Left renal pelvis (tissue), 4 donors: ENCODE data around the gene TTI1. TPM values are rescaled to one million over a fixed set of nuclear protein-coding genes. Genes with fewer than 3 reads are reported as not detected.
A peak's percentile ranks its signal among the peaks of the same experiment; 100 is the strongest.
"Not testable (repeated sequence)": the region's sequence is repeated elsewhere in the genome, so short reads cannot be mapped to it uniquely, and the experiment has no call there.

Experiments used
- DNase-seq, 4 donors: peaks; one replicate each; pipeline ENCODE4 v3.0.0-alpha.2; 2013; ENCODE audit warnings: low read depth in 4 of 4, low spot score in 3 of 4
- polyA plus RNA-seq, 4 donors: library from polyadenylated mRNA; unstranded; fragments of 120-200 nt; gene quantifications; one replicate each; pipeline ENCODE4 v1.2.1, GENCODE V29; 2013; ENCODE audit not compliant: insufficient read length in 4 of 4

Gene TTI1
- polyA plus RNA-seq, 4 donors: 23.1 to 31.0 (median 27.0) TPM

DNA sequence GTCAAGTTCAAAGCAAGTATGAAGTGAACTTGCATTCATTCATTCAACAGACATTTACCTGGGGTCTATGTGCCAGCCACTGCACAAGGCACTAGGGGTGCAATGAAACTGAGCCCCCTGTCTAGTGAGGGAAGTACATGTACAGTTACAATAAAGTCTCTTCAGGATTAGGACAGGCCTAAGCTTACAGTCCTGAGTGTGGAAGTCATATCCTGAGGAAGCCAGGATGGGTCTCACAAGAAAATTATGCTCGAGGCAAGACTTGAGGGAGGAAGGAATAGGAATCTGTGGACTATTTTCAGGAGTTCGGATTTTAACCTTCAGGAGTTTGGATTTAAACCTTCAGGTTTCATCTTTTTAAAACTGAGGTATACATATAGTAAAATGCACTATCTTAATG is 19.4 kb downstream of the TTI1 start:
- DNase-seq: no peak

DNA sequence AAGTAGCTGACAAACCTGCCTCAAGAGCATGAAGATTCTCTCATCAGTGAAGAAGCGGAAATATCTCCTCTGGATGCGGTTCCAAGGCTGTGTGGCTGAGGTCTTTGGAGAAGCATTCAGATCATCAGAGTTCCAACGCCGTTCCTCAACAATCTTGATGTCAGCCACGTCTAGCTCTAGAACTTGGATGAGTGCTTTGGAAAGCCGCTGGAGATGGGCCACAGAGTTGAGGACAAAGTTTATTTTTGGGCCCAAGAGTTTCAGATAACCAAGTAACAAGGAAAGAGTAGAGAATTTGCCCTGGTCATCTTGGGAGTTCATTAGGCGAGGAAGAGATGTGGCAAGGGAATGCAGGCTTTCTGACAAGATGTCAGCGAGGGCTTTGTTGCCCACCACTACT is 20.9 kb downstream of the TTI1 start:
- no peak for DNase-seq

DNA sequence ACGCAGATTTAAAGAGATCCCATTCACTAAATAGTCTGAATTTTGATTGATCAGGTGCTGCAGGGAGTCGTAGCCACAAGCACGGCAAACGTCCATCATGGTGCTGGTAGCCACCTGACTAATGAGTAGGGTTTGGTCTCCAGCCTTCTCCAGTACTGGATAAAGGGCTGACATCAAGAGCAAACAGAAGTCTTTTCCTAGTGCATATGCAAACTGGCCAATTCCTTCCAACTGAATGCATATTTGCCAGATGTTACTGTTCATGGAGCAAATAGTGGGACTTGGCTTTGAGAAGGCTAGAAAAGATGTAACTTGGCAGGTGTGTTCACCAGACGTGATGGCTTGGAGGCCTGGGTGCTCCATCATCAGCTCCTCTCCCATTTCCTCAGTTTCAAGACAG is 21.6 kb downstream of the TTI1 start:
- no peak for DNase-seq

DNA sequence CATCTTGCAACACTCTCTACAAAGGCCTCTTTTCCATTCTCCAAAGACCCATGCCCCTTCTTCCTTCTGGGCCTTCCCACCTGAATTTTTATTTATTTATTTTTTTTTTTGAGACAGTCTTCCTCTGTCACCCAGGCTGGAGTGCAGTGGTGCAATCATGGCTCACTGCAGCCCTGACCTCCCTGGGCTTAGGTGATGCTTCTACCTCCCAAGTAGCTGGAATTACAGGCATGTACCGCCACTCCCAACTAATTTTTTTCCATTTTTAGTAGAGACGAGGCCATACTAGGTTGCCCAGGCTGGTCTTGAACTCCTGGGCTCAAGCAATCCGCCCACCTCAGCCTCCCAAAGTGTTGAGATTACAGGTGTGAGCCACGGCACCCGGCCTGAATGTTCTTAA is 23.8 kb downstream of the TTI1 start:
- DNase-seq: not testable (repeated sequence)

DNA sequence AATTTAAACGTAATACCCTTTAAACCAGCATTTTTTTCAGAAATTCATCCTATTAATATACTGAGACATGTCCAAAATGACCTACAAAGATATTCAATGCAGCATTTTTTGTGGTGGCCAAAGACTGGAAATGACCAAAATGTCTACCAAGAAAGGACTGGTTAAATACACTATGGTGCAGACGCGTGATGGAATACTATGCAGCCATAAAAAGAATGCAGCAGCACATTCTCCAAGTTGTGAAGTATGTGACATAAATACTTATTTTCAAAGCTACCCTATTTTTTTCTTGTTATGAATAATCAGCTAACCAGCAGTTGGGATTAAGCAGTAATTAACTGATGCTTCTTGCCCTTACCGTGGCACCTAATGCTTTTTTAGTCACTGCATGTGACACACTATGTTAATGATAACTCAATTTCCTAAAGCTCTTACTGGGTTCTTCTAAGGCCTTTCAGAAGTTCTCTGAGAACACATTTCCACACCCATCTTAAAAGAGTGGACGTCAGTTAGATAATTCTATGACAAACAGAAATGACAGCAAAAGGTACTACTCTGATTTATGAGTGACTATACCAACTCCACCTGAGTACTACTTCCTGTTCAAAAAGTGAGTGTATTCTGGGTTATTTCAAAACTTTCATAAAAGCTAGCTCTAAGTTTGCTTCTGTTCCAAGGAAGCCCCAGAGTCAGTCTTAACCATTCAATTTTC is 24.9 kb downstream of the TTI1 start:
- DNase-seq: no peak

DNA sequence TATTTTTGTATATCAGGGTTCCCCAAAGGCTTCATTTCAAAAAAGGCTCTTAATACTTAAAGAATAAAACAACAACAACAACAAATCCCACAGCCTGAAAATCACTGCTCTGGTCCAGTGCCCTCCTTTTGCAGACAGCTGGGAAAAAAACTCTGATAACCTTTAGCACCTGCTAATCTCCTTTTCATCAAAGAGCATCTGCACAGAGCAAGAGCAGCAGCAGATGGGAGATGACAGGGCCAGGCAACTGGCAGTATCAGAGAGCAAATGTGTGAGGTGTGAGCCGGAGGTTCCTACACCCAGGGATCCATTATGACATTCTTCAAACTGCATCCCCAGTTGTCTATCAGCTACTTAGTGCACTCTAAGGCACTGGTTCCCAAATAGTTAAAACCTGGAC is 25.7 kb downstream of the TTI1 start:
- DNase-seq: no peak

DNA sequence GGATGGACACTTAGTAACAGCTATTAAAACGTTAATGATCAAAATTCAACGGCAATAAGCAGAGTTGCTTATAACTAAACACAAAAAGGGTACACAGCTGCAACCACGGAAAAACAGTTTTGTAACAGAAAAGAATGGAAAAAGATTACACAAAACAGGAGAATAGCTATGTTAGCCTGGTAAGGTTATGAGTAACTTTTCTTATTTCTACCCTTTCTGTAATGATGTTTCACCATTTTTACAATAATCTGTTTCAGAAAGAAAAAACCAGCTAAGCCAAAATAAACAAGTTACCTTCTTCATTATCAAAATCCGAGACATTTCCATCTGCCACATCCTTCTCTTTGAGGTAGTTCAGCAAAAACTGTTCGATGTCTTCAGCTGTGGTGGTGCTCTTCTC is 27.4 kb downstream of the TTI1 start:
- DNase-seq: no peak

DNA sequence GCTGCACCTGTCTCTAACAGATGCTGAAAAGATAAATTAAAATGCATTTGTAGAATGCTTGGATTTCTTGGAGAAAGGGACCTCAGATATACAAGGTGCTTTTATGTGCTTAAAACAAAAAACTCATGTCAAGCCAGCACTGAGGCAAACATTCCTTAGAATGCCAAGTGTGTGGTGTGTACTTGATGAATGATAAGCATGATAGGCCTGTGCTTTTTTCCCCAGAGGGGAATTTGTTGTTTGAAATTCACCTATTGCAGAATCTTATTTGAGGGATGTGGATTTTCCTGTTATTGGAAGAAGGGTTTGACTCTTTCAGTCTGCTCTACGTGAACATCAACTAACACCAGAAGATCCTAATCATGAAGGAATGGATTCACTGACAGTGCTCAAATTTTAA is 28.8 kb downstream of the TTI1 start:
- no peak for DNase-seq

DNA sequence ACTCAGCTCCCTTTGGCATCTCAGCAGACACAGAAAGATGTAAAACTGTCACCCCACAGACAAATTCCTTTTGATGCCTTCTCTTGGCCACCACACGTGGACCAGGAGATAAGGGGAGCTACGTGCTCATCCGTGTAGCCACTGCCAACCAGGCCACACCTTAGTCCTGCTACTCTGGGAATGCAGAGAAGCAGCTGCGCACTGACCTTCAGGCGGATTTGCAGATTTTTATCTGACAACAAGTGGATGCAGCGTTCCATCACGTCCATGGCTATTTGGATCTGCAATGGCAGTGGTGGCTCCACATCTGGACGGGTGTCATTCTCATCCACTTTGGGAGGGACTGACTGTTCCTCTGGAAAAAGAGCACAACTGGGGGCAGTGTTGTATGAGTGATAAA is 30.8 kb downstream of the TTI1 start:
- no peak for DNase-seq

DNA sequence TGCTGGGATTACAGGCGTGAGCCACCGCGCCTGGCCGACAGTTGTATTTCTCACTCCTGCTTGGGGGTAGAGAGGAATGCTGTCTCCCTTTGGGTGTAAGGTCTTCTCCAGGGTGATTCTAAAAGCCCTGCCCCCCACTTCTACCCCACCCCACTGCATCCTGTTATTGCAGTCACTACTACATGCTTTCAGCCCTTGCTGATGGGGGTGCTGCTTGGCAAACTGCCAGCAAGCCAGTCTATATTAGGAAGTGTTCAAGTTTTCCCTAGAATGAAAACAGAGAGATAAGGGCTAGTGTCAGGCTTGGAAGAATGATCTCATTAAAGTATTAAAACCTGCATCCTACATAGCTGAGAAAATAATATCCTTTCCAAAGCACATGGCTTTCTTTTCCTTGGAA is 31.3 kb downstream of the TTI1 start:
- no peak for DNase-seq

DNA sequence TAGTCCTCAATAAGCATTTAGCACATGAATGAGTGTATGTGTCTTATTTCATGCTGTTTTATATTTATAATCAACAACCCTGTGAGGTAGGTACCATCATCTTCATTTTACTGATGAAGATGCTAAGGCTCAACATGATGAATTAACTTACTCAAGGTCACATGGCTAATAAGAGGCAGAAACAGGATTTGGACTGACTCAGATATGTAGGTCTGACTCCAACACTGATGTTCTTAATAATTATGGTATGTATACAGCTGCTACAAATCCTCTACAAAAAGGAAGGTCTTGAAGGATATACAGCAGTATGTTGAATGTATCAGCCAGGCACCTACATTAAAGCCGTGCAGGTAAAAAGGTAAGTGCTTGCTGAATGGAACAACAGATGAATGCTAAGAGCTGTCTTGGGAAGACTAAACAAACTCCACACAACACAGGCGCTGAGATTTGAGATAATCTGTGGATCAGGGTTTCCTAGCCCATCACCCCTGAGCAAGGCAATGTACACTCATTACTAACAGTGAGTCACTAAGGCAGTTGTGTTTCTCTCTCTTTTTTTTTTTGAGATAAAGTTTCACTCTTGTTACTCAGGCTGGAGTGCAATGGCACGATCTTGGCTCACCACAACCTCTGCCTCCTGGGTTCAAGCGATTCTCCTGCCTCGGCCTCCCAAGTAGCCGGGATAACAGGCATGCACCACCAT is 31.9 kb downstream of the TTI1 start:
- DNase-seq: no peak

DNA sequence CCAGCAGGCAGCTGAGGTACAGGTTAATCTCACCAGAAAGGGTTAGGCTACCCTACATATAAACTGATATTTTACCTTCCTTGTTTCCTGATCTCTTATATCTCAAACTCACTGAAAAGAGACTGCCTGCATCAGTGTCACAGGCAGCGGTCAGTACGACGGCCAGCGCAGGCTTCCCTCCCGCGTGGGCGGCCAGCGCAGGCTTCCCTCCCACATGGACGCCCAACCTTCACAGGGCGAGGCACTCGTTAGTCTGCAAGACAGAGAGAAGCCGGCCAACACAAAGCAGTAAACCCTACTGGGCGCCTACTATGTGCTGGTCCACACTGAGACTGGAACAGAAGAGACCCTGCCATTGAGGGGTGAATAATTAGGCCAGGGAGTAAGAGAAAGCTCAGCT is 33.0 kb downstream of the TTI1 start:
- DNase-seq: no peak

DNA sequence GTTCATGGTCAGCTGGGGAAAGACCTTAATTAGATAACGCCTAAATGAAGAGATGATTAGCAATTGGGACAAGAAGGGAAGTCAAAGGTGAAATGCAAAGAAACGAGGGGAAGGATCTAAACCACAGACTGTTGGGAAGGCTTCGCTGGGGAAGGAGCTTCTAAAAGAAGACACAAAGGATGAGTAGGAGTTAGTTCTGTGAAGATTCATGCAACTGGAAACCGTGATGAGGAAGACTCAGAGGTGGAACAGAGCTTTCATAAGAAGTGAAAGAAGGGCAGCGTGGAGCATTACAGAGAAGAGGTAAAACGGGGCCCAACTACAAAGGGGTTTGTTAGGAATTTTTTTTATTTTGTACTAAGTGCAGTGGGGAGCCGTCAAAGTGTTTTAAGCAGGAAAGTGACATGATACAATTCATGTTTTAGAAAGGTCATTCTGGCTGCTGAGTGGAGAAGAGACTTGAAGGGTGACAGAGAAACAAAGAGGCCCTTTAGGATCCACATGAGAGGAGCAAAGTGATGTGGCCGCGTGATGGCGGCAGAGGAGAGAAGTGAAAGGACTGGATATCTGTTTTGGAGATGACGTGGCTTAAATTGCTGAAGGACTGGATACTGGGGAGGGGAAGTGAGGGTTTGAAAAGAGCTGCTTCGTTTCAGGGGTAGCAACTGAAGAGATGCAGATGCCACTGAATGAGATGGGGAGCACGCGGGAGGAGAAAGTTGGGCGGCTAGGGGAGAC is 33.6 kb downstream of the TTI1 start:
- DNase-seq: no peak

DNA sequence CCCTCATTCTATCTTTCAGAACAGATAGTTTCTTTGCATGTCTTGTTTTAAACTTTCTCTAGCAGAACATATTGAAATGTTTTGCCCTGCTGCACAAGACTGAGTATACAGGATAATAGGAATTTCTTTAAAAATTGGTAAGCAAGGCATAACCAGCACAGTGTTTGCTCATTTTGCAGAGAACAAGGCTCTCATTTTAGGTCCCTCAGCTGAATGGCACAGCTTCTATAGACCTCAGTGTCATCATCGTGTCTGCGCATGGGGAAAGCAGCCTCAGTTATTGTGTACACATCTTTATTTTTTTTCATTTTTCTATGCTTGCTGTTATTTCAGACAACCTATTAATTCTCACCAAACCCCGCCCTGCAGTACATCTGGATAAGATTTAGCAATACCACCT is 35.7 kb downstream of the TTI1 start:
- DNase-seq: no peak

DNA sequence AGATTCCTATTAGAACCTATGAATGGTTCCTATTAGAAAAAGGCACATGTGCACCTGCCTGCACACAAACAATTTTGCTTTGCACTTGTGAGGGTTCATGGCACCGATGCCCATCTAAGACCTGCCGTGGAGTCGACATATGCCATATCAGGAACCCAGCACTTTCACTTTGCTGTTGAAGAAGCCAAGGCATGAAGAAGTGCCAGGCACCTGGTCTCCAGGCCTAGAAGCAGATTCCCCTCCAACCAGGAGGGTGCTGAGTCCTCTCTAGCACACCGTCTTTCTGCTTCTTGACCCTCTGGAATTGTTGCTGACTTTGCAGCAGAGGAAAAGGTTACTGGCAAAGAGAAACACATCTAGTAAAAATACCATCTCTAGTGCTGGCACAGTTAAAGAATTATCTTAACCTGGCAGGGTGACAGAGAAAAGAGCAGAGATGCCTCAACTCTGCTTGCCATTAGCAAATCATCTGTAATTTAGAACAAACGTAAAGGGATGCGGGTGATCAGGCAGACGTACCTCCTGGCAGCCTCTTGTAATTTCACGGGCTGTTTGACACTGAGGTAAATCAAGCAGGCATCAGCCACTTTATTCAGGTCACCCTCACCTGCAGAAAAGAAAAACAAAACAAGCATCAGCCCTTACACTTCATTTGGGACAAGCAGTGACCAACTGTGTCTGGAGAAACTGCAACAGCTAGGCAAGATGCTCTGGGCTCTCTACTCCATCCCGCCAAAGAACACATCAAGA is 37.2 kb downstream of the TTI1 start:
- DNase-seq: no peak

DNA sequence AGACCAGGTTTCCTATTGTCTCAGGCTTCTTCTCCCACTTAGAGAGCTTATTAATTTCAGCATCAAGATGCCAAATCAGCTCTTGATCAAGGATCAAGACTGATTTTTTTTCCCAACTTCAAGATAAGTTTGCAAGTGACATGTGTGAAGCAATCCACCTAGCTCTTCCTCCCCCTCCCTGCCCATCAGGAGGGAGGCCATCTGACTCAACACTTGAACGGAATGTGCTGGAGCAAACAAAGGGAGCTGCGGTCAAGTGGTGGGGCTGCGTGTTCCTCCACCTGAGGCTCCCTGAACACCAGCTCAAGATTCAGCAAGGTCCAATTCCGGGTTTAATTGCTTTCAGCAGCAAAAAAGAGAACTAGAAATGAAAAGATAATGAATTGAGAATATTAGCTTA is 38.7 kb downstream of the TTI1 start:
- DNase-seq: no peak

DNA sequence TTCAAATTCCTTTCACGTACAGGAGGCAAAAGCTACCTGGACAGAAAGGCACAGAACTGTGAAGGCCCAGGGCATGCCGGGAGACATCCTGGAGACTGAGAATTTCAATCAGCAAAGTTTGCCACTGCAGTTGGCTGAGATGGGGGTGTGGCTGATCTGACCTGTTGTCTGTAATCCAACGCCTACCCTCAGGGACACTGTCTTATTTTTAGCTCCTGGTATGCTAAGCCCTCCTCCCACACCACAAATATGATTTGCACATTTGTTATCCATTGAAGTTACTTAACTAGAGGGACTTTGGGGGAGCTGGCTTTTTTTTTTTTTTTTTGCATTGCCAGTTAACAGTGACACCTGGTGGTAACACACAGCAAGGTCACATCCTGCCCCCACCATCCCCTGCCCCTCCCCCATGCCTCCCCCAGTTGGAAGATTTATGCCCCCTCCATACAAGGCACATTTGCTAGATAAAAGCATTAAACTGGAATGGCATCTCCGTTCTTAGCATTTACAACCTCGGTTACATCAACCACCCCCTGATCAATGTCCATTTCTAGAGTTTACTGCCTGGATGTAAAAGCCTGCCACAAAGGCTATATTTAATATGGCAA is 40.4 kb downstream of the TTI1 start:
- peak in 1 of 4 donors; percentile 27 for DNase-seq

DNA sequence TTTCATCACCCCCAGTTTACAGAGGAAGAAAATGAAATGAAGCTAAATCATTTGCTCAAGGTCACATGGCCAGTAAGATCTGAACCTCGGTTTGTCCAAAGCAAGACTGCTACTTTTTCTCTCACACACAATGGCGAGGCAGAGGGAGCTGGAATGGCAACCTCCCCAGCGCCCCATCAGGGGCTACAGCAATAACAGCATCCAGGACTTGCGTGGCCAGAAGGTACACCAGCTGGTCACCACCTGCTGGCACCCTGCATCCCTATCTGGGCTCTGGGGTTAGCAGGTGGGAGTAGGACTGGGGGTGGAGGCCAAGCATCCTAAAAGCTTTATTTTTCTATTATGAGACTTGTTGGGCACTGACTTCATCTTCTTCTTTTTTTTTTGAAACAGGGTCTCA is 41.3 kb downstream of the TTI1 start:
- no peak for DNase-seq

DNA sequence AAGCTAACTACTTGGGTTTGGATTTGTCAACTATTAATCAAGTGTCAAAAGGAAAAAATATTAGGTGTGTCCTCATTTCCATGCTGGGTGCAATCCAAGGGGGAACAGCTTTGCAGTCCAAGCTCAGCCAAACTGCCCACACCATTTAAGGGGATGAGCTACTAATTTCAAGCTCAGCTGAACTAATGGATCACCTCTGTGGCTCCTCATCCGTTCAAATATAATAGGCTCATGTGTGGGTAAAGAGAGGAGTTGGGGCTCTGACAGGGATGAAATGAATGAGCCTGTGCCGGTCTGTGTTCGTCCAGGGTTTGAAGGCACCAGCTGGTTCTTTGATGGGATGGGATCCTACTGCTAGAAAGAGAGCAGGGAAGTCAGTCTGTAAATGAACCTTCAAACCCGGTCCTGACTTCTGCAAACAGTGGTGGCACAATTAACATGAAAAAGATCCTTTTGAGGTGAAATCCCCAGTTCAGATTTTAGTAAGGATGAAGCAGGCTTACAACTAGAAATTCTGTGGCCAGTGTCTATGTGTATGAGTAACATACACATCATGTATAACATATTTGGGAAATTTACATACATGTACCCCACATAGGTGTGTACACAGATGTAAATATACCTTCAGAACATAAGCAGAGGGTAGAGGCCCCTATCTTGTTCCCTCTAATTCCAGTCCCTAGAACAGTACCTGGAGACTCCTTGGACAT is 41.9 kb downstream of the TTI1 start:
- no peak for DNase-seq

DNA sequence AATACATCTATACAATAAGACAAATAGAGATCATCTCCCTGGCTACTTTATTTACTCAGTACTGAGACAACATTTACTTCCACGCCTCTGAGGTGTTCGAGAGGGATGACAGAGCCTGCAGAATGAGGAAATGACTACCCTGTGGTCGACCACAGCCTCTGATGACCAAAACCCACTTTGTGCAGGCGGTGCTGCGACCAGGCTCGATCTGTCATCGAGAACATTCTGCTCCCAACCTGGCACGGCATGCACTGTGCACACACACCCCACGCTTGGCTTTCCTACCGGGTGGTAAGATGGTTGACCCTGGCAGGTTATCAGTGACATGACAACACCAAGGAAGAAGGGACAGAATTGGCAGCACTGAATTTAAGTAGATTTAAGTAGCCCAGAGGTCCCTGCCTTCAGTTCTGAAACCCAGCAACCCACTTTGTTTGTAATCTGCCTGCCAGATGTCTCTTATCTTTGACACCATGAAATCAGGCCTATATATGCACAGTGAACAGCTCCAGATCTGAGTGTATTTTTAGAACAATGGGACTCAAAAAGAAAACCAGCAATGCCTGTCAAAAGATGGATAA is 42.6 kb downstream of the TTI1 start:
- DNase-seq: no peak
